OCI-M1 (cell line): ENCODE results near the gene HMG20A.
"Not testable (repeated sequence)": the region's sequence is repeated elsewhere in the genome, so short reads cannot be mapped to it uniquely, and the experiment has no call there.

Experiments used
- DNase-seq: peaks from one replicate; lab custom pipeline; 2025; lab: John Stamatoyannopoulos, UW

Gene HMG20A

GRCh38 chr15:77406846-77407245 lies 13.8 kb upstream of the HMG20A start:
- DNase-seq, result no peak

GRCh38 chr15:77409259-77410156 lies 11.2 kb upstream of the HMG20A start:
- peak; percentile 52 for DNase-seq

GRCh38 chr15:77410157-77410500 lies 10.6 kb upstream of the HMG20A start:
- DNase-seq, result not testable (repeated sequence)

- DNase-seq, result no peak
Measured at GRCh38 chr15:77410701-77411618, 9.7 kb upstream of the HMG20A start.

- no peak for DNase-seq
Measured at GRCh38 chr15:77411619-77411976, 9.1 kb upstream of the HMG20A start.

- peak; percentile 40 for DNase-seq
Measured at GRCh38 chr15:77412972-77413698, 7.6 kb upstream of the HMG20A start.

GRCh38 chr15:77413699-77414349 lies 6.9 kb upstream of the HMG20A start:
- DNase-seq, result peak; percentile 40

- peak; percentile 58 for DNase-seq
Measured at GRCh38 chr15:77414789-77415442, 5.8 kb upstream of the HMG20A start.

- DNase-seq, result peak; percentile 35
Measured at GRCh38 chr15:77415450-77416147, 5.1 kb upstream of the HMG20A start.

GRCh38 chr15:77416148-77416455 lies 4.6 kb upstream of the HMG20A start:
- no peak for DNase-seq

GRCh38 chr15:77416954-77417353 lies 3.7 kb upstream of the HMG20A start:
- peak; percentile 17 for DNase-seq

- DNase-seq, result no peak
Measured at GRCh38 chr15:77417602-77418001, 3.1 kb upstream of the HMG20A start.

- DNase-seq, result peak; percentile 40
Measured at GRCh38 chr15:77418391-77418965, 2.2 kb upstream of the HMG20A start.

GRCh38 chr15:77418966-77419835 lies 1.5 kb upstream of the HMG20A start:
- DNase-seq, result peak; percentile 67

GRCh38 chr15:77419836-77420609 lies 665 bp upstream of the HMG20A start, which contains the start of gene PEAK1:
Gene PEAK1 (minus strand): TSS chr15:77420104. CDS start chr15:77181926, 238,178 bp downstream.
- peak; percentile 98 for DNase-seq

GRCh38 chr15:77421370-77421700 lies 647 bp downstream of the HMG20A start:
- DNase-seq, result peak; percentile 36

GRCh38 chr15:77425104-77425503 lies 4.4 kb downstream of the HMG20A start:
- DNase-seq, result no peak

- DNase-seq, result no peak
Measured at GRCh38 chr15:77426377-77426776, 5.7 kb downstream of the HMG20A start.

- no peak for DNase-seq
Measured at GRCh38 chr15:77426871-77427270, 6.2 kb downstream of the HMG20A start.
